ENCODE measurements around the gene ANKRD11.

GRCh38 chr16:89400740-89401139 lies 89.6 kb downstream of the ANKRD11 start:
- TF ChIP-seq, protein P1, sequence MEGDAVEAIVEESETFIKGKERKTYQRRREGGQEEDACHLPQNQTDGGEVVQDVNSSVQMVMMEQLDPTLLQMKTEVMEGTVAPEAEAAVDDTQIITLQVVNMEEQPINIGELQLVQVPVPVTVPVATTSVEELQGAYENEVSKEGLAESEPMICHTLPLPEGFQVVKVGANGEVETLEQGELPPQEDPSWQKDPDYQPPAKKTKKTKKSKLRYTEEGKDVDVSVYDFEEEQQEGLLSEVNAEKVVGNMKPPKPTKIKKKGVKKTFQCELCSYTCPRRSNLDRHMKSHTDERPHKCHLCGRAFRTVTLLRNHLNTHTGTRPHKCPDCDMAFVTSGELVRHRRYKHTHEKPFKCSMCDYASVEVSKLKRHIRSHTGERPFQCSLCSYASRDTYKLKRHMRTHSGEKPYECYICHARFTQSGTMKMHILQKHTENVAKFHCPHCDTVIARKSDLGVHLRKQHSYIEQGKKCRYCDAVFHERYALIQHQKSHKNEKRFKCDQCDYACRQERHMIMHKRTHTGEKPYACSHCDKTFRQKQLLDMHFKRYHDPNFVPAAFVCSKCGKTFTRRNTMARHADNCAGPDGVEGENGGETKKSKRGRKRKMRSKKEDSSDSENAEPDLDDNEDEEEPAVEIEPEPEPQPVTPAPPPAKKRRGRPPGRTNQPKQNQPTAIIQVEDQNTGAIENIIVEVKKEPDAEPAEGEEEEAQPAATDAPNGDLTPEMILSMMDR (IDR thresholded peaks at IDR 0.05; ENCODE audit: extremely low read depth in 1 of 2, insufficient read depth in 1 of 2, low read depth in 1 of 2, low read length in 2 of 2), result no peak
- TF ChIP-seq POLR2AphosphoS5 (IDR thresholded peaks at IDR 0.05; ENCODE audit: insufficient read depth, low read depth, low read length) (no peak), EZH2 (IDR thresholded peaks at IDR 0.05; ENCODE audit: borderline replicate concordance, low read depth, low read length, severe bottlenecking) (no peak), JUN (IDR thresholded peaks at IDR 0.05; ENCODE audit: borderline replicate concordance, insufficient read depth, insufficient read length, low read depth) (no peak), POLR2A (IDR thresholded peaks at IDR 0.05; ENCODE audit: low read depth, low read length) (no peak)
- TF ChIP-seq, protein P2, sequence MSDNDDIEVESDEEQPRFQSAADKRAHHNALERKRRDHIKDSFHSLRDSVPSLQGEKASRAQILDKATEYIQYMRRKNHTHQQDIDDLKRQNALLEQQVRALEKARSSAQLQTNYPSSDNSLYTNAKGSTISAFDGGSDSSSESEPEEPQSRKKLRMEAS (IDR thresholded peaks at IDR 0.05; ENCODE audit: insufficient read depth, insufficient read length), result no peak
